Rectal smooth muscle tissue (tissue), 1 donor: ENCODE results near the gene P2RX7.
"Not testable (repeated sequence)": the region's sequence is repeated elsewhere in the genome, so short reads cannot be mapped to it uniquely, and the experiment has no call there.

ENCODE experiments used
- H3K27ac ChIP-seq: one replicate; pipeline ENCODE4 v1.7.0; 2013; ENCODE audit warnings: low read depth, low read length, inconsistent platforms
- H3K27me3 ChIP-seq: one replicate; pipeline ENCODE4 v1.7.0; 2013; ENCODE audit warnings: low read length; ENCODE audit not compliant: control insufficient read depth, insufficient read depth
- H3K36me3 ChIP-seq: one replicate; pipeline ENCODE4 v1.7.0; 2013; ENCODE audit warnings: low read length; ENCODE audit not compliant: control insufficient read depth, insufficient read depth
- H3K4me1 ChIP-seq: one replicate; pipeline ENCODE4 v1.7.0; 2013; ENCODE audit warnings: low read length; ENCODE audit not compliant: control insufficient read depth, insufficient read depth
- H3K4me3 ChIP-seq: one replicate; pipeline ENCODE4 v1.7.0; 2013; ENCODE audit warnings: low read length
- H3K9ac ChIP-seq: one replicate; pipeline ENCODE4 v1.7.0; 2013; ENCODE audit warnings: low read length

P2RX7 gene

GRCh38 chr12:121223292-121224285 is 90.9 kb downstream of the P2RX7 start:
- Histone ChIP-seq H3K9ac (no peak overlapping the region), H3K36me3 (peaks cover 2% of the 10 kb centered on the region)

GRCh38 chr12:121224591-121224990 is 91.9 kb downstream of the P2RX7 start:
- H3K9ac ChIP-seq: no peak overlapping the region
- H3K36me3 ChIP-seq: peaks cover 6% of the 10 kb centered on the region

More at GRCh38 chr12:121223292-121224285, 90.9 kb downstream of the P2RX7 start:
- Histone ChIP-seq H3K27ac (no peak overlapping the region), H3K4me3 (no peak overlapping the region), H3K27me3 (no peaks in the 10 kb centered on the region), H3K4me1 (no peaks in the 10 kb centered on the region)

DNA sequence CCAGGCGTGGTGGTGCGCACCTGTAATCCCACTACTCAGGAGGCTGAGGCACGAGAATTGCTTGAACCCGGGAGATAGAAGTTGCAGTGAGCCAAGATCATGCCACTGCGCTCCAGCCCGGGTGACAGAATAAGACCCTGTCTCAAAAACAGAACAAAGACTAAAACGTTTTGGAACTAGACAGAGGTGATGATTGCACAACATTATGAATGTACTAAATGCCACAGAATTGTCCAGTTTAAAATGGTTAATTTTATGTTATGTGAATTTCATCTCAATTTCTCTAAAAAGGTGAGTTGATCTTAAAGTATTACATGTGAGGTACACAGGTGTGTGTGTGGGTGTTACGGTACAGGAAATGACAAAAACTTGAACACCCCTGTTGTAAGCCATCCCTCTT is 93.7 kb downstream of the P2RX7 start:
- H3K9ac ChIP-seq: no peak overlapping the region
- no peak overlapping the region for H3K27ac ChIP-seq
- no peak overlapping the region for H3K4me3 ChIP-seq
- H3K4me1 ChIP-seq: no peaks in the 10 kb centered on the region
- no peaks in the 10 kb centered on the region for H3K27me3 ChIP-seq
- peaks cover 6% of the 10 kb centered on the region for H3K36me3 ChIP-seq

More at GRCh38 chr12:121224591-121224990, 91.9 kb downstream of the P2RX7 start:
- Histone ChIP-seq H3K4me1 (no peaks in the 10 kb centered on the region), H3K27ac (no peak overlapping the region), H3K27me3 (no peaks in the 10 kb centered on the region), H3K4me3 (no peak overlapping the region)

- not testable (repeated sequence) for H3K4me3 ChIP-seq, H3K27ac ChIP-seq, H3K27me3 ChIP-seq, H3K9ac ChIP-seq, H3K36me3 ChIP-seq, H3K4me1 ChIP-seq
Observed at GRCh38 chr12:121226871-121227270, 94.2 kb downstream of the P2RX7 start.

DNA sequence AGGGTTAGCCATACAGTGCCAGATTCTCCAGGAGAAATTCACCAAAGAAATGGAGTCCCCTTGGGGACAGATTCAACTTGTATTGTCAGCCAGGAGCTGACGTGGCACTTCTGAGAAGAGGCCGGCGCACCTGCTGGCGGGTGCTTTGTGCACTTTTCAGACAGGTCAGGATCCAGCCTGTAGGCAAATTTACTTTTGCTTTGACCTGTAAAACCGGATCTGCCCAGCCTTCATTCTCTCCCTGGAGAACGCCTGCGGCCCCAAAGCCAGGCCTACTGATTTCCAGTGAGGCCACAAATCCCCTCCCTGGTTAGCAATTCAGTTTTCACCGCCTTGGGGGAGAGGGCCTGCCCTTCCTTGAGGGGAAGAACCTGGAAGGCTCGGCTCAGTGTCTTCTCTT is 94.6 kb downstream of the P2RX7 start:
- H3K27me3 ChIP-seq: no peaks in the 10 kb centered on the region
- H3K4me1 ChIP-seq: no peaks in the 10 kb centered on the region
- H3K4me3 ChIP-seq: no peak overlapping the region
- H3K27ac ChIP-seq: no peak overlapping the region
- H3K9ac ChIP-seq: no peak overlapping the region
- peaks cover 10% of the 10 kb centered on the region for H3K36me3 ChIP-seq

GRCh38 chr12:121228919-121229665 is 96.4 kb downstream of the P2RX7 start:
- Histone ChIP-seq H3K27me3 (no peaks in the 10 kb centered on the region), H3K4me3 (no peak overlapping the region), H3K4me1 (no peaks in the 10 kb centered on the region), H3K9ac (no peak overlapping the region), H3K27ac (no peak overlapping the region), H3K36me3 (peaks cover 18% of the 10 kb centered on the region)

- H3K27ac ChIP-seq, H3K4me1 ChIP-seq, H3K4me3 ChIP-seq, H3K27me3 ChIP-seq, H3K9ac ChIP-seq: not testable (repeated sequence)
- peaks cover 18% of the 10 kb centered on the region for H3K36me3 ChIP-seq
Observed at GRCh38 chr12:121229826-121230537, 97.3 kb downstream of the P2RX7 start.

- Histone ChIP-seq H3K9ac (no peak overlapping the region), H3K27ac (no peak overlapping the region), H3K4me3 (no peak overlapping the region), H3K36me3 (peaks cover 18% of the 10 kb centered on the region), H3K27me3 (no peaks in the 10 kb centered on the region), H3K4me1 (no peaks in the 10 kb centered on the region)
Observed at GRCh38 chr12:121230538-121230907, 97.8 kb downstream of the P2RX7 start.

DNA sequence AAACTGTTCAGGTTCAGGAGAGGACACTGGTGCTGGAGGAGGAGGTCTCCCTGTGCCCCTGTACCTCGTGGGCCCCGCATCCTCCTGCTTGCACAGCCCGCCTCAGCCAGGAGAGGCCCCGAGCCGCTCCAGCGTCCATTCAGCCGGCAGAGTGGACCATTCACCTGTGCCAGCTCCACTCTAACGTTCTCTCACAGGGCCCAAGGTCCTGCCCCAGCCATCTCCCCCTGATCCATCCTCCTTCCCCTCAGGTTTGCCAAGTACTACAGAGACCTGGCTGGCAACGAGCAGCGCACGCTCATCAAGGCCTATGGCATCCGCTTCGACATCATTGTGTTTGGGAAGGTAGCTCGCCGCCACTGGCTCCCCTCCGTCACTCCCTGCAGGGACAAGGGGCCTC is 99.5 kb downstream of the P2RX7 start:
- Histone ChIP-seq H3K27ac (no peak overlapping the region), H3K4me3 (no peak overlapping the region), H3K27me3 (no peaks in the 10 kb centered on the region), H3K4me1 (no peaks in the 10 kb centered on the region), H3K9ac (no peak overlapping the region), H3K36me3 (peaks cover 22% of the 10 kb centered on the region)

GRCh38 chr12:121232977-121233627 is 100.4 kb downstream of the P2RX7 start:
- H3K9ac ChIP-seq: no peak overlapping the region
- H3K27ac ChIP-seq: no peak overlapping the region
- H3K36me3 ChIP-seq: peaks cover 22% of the 10 kb centered on the region
- peaks cover 2% of the 10 kb centered on the region for H3K4me1 ChIP-seq
- H3K27me3 ChIP-seq: no peaks in the 10 kb centered on the region
- H3K4me3 ChIP-seq: no peak overlapping the region

DNA sequence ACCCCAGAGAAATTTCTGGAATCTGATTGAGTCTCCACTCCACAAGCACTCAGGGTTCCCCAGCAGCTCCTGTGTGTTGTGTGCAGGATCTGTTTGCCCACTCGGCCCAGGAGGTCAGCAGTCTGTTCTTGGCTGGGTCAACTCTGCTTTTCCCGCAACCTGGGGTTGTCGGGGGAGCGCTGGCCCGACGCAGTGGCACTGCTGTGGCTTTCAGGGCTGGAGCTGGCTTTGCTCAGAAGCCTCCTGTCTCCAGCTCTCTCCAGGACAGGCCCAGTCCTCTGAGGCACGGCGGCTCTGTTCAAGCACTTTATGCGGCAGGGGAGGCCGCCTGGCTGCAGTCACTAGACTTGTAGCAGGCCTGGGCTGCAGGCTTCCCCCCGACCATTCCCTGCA is 100.9 kb downstream of the P2RX7 start:
- Histone ChIP-seq H3K4me3 (no peak overlapping the region), H3K9ac (no peak overlapping the region), H3K36me3 (peaks cover 19% of the 10 kb centered on the region), H3K27me3 (no peaks in the 10 kb centered on the region), H3K4me1 (peaks cover 2% of the 10 kb centered on the region), H3K27ac (no peak overlapping the region)

- Histone ChIP-seq H3K4me3 (no peak overlapping the region), H3K27ac (no peak overlapping the region), H3K27me3 (no peaks in the 10 kb centered on the region), H3K36me3 (peaks cover 15% of the 10 kb centered on the region), H3K9ac (no peak overlapping the region), H3K4me1 (peaks cover 20% of the 10 kb centered on the region)
Observed at GRCh38 chr12:121236776-121237175, 104.1 kb downstream of the P2RX7 start.
